ENCODE data around the gene PARP12.

Gene PARP12

DNA sequence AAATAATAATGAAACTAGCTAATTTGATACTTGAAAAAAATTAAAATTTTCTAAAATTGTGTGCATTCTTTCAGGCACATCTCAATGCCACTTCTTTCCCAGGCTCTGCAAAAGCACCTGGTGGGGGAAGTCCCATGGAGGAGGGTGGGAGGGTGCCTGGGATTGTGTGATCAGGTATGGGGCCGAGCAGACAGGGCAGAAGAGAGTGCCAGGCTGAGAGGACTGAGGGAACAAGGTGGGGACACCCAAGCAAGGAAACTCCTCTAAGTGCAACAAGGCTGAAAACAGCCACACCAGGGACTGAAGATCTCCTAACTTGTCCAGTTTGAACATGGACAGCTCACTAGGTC lies 13.8 kb downstream of the PARP12 start:
- H3K4me3 ChIP-seq (ENCODE audit: low read depth, low read length), result no peak overlapping the region
- DNase-seq (ENCODE audit: low read depth, low spot score), result no peak
- in situ Hi-C loops (cut with HindIII; ENCODE audit: low sequenced_read_pairs), result no loop called here
- TF ChIP-seq, protein P1, sequence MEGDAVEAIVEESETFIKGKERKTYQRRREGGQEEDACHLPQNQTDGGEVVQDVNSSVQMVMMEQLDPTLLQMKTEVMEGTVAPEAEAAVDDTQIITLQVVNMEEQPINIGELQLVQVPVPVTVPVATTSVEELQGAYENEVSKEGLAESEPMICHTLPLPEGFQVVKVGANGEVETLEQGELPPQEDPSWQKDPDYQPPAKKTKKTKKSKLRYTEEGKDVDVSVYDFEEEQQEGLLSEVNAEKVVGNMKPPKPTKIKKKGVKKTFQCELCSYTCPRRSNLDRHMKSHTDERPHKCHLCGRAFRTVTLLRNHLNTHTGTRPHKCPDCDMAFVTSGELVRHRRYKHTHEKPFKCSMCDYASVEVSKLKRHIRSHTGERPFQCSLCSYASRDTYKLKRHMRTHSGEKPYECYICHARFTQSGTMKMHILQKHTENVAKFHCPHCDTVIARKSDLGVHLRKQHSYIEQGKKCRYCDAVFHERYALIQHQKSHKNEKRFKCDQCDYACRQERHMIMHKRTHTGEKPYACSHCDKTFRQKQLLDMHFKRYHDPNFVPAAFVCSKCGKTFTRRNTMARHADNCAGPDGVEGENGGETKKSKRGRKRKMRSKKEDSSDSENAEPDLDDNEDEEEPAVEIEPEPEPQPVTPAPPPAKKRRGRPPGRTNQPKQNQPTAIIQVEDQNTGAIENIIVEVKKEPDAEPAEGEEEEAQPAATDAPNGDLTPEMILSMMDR (IDR thresholded peaks at IDR 0.05; ENCODE audit: low read depth, low read length), result no peak

DNA sequence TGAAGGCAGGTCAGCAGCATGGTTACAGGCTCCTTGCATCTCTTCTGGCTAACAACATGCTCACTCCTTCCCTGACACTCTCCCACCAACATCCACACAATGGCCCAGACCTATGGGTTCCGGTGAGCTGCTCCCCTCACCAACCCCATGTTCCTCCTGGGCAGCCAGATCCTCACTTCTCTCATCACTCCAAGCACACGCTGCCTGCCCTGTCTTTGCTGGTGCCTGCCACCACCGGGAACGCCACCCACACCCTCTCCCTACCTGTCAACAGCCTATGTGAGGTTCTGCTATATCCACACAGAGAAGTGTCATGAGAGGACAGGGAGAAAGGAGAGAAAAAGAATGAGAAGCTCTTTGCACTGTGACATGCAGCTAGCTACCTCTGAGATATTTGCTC lies 14.6 kb downstream of the PARP12 start:
- no peak overlapping the region for H3K4me3 ChIP-seq (ENCODE audit: low read depth, low read length)
- DNase-seq (ENCODE audit: low read depth, low spot score), result no peak
- in situ Hi-C loops (cut with HindIII; ENCODE audit: low sequenced_read_pairs), result no loop called here
- TF ChIP-seq, protein P1 (IDR thresholded peaks at IDR 0.05; ENCODE audit: low read depth, low read length), result no peak

DNA sequence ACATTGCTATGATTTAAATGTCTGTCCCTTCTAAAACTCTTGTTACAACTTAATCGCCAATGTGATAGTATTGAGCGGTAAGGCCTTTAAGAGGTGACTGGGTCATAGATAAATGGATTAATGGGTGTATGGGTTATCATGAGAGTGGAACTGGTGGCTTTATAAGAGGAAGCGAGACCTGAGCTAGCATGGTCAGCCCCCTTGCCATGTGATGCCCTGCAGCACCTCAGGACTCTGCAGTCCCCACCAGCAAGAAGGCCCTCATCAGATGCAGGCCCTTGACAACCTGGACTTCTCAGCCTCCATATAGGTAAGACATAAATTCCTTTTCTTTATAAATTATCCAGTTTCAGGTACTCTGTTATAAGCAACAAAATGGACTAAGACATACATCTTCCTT lies 15.6 kb downstream of the PARP12 start:
- TF ChIP-seq, protein P1 (IDR thresholded peaks at IDR 0.05; ENCODE audit: low read depth, low read length), result no peak
- H3K4me3 ChIP-seq (ENCODE audit: low read depth, low read length), result no peak overlapping the region
- in situ Hi-C loops (cut with HindIII; ENCODE audit: low sequenced_read_pairs), result no loop called here
- DNase-seq (ENCODE audit: low read depth, low spot score), result no peak

- in situ Hi-C loops (cut with HindIII; ENCODE audit: low sequenced_read_pairs), result no loop called here
- DNase-seq (ENCODE audit: low read depth, low spot score), result no peak
- no peak overlapping the region for H3K4me3 ChIP-seq (ENCODE audit: low read depth, low read length)
- TF ChIP-seq, protein P1 (IDR thresholded peaks at IDR 0.05; ENCODE audit: low read depth, low read length), result no peak
Measured at GRCh38 chr7:140045697-140046096, 17.1 kb downstream of the PARP12 start.

- no peak for DNase-seq (ENCODE audit: low read depth, low spot score)
Measured at GRCh38 chr7:140044251-140044650, 18.5 kb downstream of the PARP12 start.

DNA sequence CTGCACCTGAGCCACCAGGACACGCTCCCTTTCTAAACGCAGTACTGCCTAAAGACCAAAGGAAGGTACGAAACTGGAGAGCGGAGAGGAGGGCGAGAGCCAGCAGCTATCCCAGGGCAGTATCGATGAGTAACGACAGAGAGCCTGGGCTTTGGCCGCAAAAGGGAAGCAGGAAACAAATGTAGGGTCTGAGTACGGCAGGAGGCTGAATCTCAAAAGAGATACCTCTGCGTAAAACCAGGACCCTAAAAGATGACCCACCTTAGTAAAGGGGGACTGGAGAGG lies 20.4 kb downstream of the PARP12 start:
- no peak overlapping the region for H3K4me3 ChIP-seq (ENCODE audit: low read depth, low read length)
- TF ChIP-seq, protein P1 (IDR thresholded peaks at IDR 0.05; ENCODE audit: low read depth, low read length), result no peak
- no peak for DNase-seq (ENCODE audit: low read depth, low spot score)
- in situ Hi-C loops (cut with HindIII; ENCODE audit: low sequenced_read_pairs), result no loop called here

More at GRCh38 chr7:140044251-140044650, 18.5 kb downstream of the PARP12 start:
- in situ Hi-C loops (cut with HindIII; ENCODE audit: low sequenced_read_pairs), result no loop called here
- TF ChIP-seq, protein P1 (IDR thresholded peaks at IDR 0.05; ENCODE audit: low read depth, low read length), result no peak
- no peak overlapping the region for H3K4me3 ChIP-seq (ENCODE audit: low read depth, low read length)
